H9 (cell line): ENCODE measurements around the gene WEE1. TPM values are rescaled to one million over a fixed set of nuclear protein-coding genes. Genes with fewer than 3 reads are reported as not detected.

Source experiments
- DNase-seq: peaks from one replicate; pipeline ENCODE4 v3.0.0-alpha.2; 2017
- H2AFZ ChIP-seq: one replicate; pipeline ENCODE4 v1.6.1; 2013; ENCODE audit warnings: mild to moderate bottlenecking, low read length, control low read depth, moderate library complexity
- H2AK5ac ChIP-seq: 2 replicates; pipeline ENCODE4 v1.6.1; 2013; ENCODE audit warnings: low read length, control low read depth, mixed read lengths; ENCODE audit not compliant: insufficient read length
- H2BK120ac ChIP-seq: one replicate; pipeline ENCODE4 v1.6.1; 2013; ENCODE audit warnings: low read depth, mild to moderate bottlenecking, low read length, control low read depth, inconsistent platforms; ENCODE audit not compliant: poor library complexity, severe bottlenecking
- H2BK12ac ChIP-seq: 2 replicates; pipeline ENCODE4 v1.6.1; 2013; ENCODE audit warnings: low read length, control low read depth, mixed read lengths, low read depth; ENCODE audit not compliant: insufficient read length
- H2BK15ac ChIP-seq: 2 replicates; pipeline ENCODE4 v1.6.1; 2013; ENCODE audit warnings: low read depth, low read length, control low read depth
- H2BK20ac ChIP-seq: one replicate; pipeline ENCODE4 v1.6.1; 2013; ENCODE audit warnings: low read depth, mild to moderate bottlenecking, low read length, control low read depth, inconsistent platforms; ENCODE audit not compliant: poor library complexity, severe bottlenecking
- H2BK5ac ChIP-seq: 2 replicates; pipeline ENCODE4 v1.6.1; 2013; ENCODE audit warnings: low read length, control low read depth, mixed read lengths; ENCODE audit not compliant: insufficient read length
- H3K14ac ChIP-seq: 2 replicates; pipeline ENCODE4 v1.6.1; 2013; ENCODE audit warnings: low read length, control low read depth; ENCODE audit not compliant: insufficient read depth
- H3K18ac ChIP-seq: 2 replicates; pipeline ENCODE4 v1.6.1; 2013; ENCODE audit warnings: low read depth, mild to moderate bottlenecking, mixed read lengths, low read length, control low read depth; ENCODE audit not compliant: insufficient read length
- H3K23ac ChIP-seq: 2 replicates; pipeline ENCODE4 v1.6.1; 2013; ENCODE audit warnings: low read length, control low read depth, mixed read lengths, low read depth; ENCODE audit not compliant: insufficient read length
- H3K23me2 ChIP-seq: 2 replicates; pipeline ENCODE4 v1.6.1; 2013; ENCODE audit warnings: low read depth, mild to moderate bottlenecking, mixed read lengths, low read length, control low read depth; ENCODE audit not compliant: insufficient read length, poor library complexity, severe bottlenecking
- H3K27ac ChIP-seq: 2 replicates; pipeline ENCODE4 v1.5.1; 2013; ENCODE audit warnings: low read length, control low read depth, mixed read lengths, low read depth; ENCODE audit not compliant: insufficient read length
- H3K27me3 ChIP-seq: 2 replicates; pipeline ENCODE4 v1.6.1; 2013; ENCODE audit warnings: low read length, control low read depth, inconsistent platforms; ENCODE audit not compliant: insufficient read depth
- H3K4ac ChIP-seq: 2 replicates; pipeline ENCODE4 v1.6.1; 2013; ENCODE audit warnings: low read depth, mild to moderate bottlenecking, control low read depth, inconsistent platforms, low read length, moderate library complexity
- H3K4me1 ChIP-seq: 2 replicates; pipeline ENCODE4 v1.6.1; 2013; ENCODE audit warnings: low read length, control low read depth, inconsistent platforms; ENCODE audit not compliant: insufficient read depth
- H3K4me2 ChIP-seq: 2 replicates; pipeline ENCODE4 v1.6.1; 2013; ENCODE audit warnings: low read length, control low read depth, mixed read lengths; ENCODE audit not compliant: insufficient read length, insufficient read depth
- H3K56ac ChIP-seq: 2 replicates; pipeline ENCODE4 v1.6.1; 2013; ENCODE audit warnings: low read depth, mild to moderate bottlenecking, mixed read lengths, low read length, control low read depth; ENCODE audit not compliant: insufficient read length
- H3K79me1 ChIP-seq: 2 replicates; pipeline ENCODE4 v1.6.1; 2013; ENCODE audit warnings: low read depth, mild to moderate bottlenecking, moderate library complexity, low read length, control low read depth, inconsistent platforms; ENCODE audit not compliant: insufficient read depth, poor library complexity, severe bottlenecking
- H3K79me2 ChIP-seq: 2 replicates; pipeline ENCODE4 v1.6.1; 2013; ENCODE audit warnings: low read length, control low read depth, inconsistent platforms; ENCODE audit not compliant: insufficient read depth
- H3K9ac ChIP-seq: 2 replicates; pipeline ENCODE4 v1.6.1; 2013; ENCODE audit warnings: low read length, control low read depth, mixed read lengths; ENCODE audit not compliant: insufficient read length; ENCODE audit errors: extremely low read depth
- H3K9me3 ChIP-seq: one replicate; pipeline ENCODE4 v1.6.1; 2013; ENCODE audit warnings: low read depth, low read length, inconsistent platforms; ENCODE audit not compliant: control insufficient read depth
- H3T11ph ChIP-seq: one replicate; pipeline ENCODE4 v1.6.1; 2013; ENCODE audit warnings: mild to moderate bottlenecking, low read length, control low read depth, inconsistent platforms
- H4K20me1 ChIP-seq: one replicate; pipeline ENCODE4 v1.6.1; 2013; ENCODE audit not compliant: control insufficient read depth, insufficient read length, insufficient read depth
- H4K5ac ChIP-seq: 2 replicates; pipeline ENCODE4 v1.6.1; 2013; ENCODE audit warnings: low read depth, mild to moderate bottlenecking, mixed read lengths, low read length, control low read depth; ENCODE audit not compliant: insufficient read length
- H4K8ac ChIP-seq: replicated peaks from 2 replicates; pipeline ENCODE4 v1.6.1; 2013; ENCODE audit warnings: low read length, control low read depth, mixed read lengths, low read depth; ENCODE audit not compliant: insufficient read length
- H4K91ac ChIP-seq: 2 replicates; pipeline ENCODE4 v1.6.1; 2013; ENCODE audit warnings: low read depth, mild to moderate bottlenecking, moderate library complexity, mixed read lengths, low read length, control low read depth; ENCODE audit not compliant: insufficient read length
- H3K27ac Mint-ChIP-seq, 3 experiments: 2 replicates in 2 of 3; 3 replicates in 1 of 3; pipeline ENCODE4 v1.8.0; 2020 to 2021; ENCODE audit warnings: mixed read lengths in 3 of 3, mild to moderate bottlenecking in 1 of 3, moderate library complexity in 1 of 3
- H3K27me3 Mint-ChIP-seq: 2 replicates; pipeline ENCODE4 v1.8.0; 2021; ENCODE audit warnings: low read depth, mild to moderate bottlenecking, moderate library complexity, mixed read lengths
- H3K36me3 Mint-ChIP-seq, 3 experiments: 2 replicates in 2 of 3; 3 replicates in 1 of 3; pipeline ENCODE4 v1.8.0; 2020 to 2021; ENCODE audit warnings: low read depth in 3 of 3, mixed read lengths in 3 of 3; ENCODE audit not compliant: insufficient read depth in 1 of 3
- H3K4me1 Mint-ChIP-seq, 2 experiments: 2 replicates each; pipeline ENCODE4 v1.8.0; 2020; ENCODE audit warnings: mixed read lengths in 2 of 2
- H3K4me3 Mint-ChIP-seq, 2 experiments: 2 replicates in 1 of 2; 3 replicates in 1 of 2; pipeline ENCODE4 v1.8.0; 2020 to 2021; ENCODE audit warnings: mild to moderate bottlenecking in 2 of 2, mixed read lengths in 2 of 2, moderate library complexity in 1 of 2
- H3K9me3 Mint-ChIP-seq, 2 experiments: 2 replicates in 1 of 2; 3 replicates in 1 of 2; pipeline ENCODE4 v1.8.0; 2020; ENCODE audit warnings: mild to moderate bottlenecking in 2 of 2, mixed read lengths in 2 of 2, moderate library complexity in 1 of 2
- total RNA-seq: library from RNA; stranded (reverse); gene quantifications from 2 replicates; pipeline ENCODE4 v1.2.1, GENCODE V29; 2021
- TF ChIP-seq, protein P1 (sequence below): fragments of 200-600 bp; sonication (generic); conservative IDR thresholded peaks from 3 replicates; pipeline ENCODE4 v1.8.0; 2021; ENCODE audit warnings: antibody characterized with exemption, mild to moderate bottlenecking

WEE1 gene
- total RNA-seq, 1 experiment from 2014 or later: 142 TPM

GRCh38 chr11:9562716-9563115 lies 10.8 kb upstream of the WEE1 start:
- H3K36me3 Mint-ChIP-seq: peaks cover 7 to 20% (median 12%) of the 10 kb centered on the region in 3 experiments; a peak in 6 of 7 replicates
- no peak for DNase-seq
- Histone ChIP-seq H3K56ac (no peak overlapping the region), H2BK15ac (no peak overlapping the region), H2BK120ac (no peak overlapping the region), H4K5ac (no peak overlapping the region), H3K79me2 (no peaks in the 10 kb centered on the region), H3K4me1 (0 out of 2 replicates have a peak, but pooled peaks cover 2% of the 10 kb centered on the region), H3K27ac (no peak overlapping the region), H2BK5ac (no peak overlapping the region), H2AFZ (no peak overlapping the region), H3K9ac (no peak overlapping the region), H3K23me2 (no peaks in the 10 kb centered on the region), H4K8ac (no peak overlapping the region), H3K27me3 (no peaks in the 10 kb centered on the region), H2BK12ac (no peak overlapping the region), H3K14ac (no peak overlapping the region), H3K18ac (no peak overlapping the region), H3K79me1 (no peaks in the 10 kb centered on the region), H3T11ph (no peak overlapping the region), H3K4me2 (no peak overlapping the region), H3K4ac (no peak overlapping the region), H4K91ac (no peak overlapping the region), H4K20me1 (no peaks in the 10 kb centered on the region), H2AK5ac (no peak overlapping the region), H3K23ac (no peak overlapping the region), H2BK20ac (no peak overlapping the region), H3K9me3 (no peaks in the 10 kb centered on the region)
- H3K4me1 Mint-ChIP-seq: peaks cover 15 to 25% of the 10 kb centered on the region in 2 experiments
- 0 out of 7 replicates have a peak overlapping the region, but pooled peaks of 1 of the 3 experiments have one; percentile 63 for H3K27ac Mint-ChIP-seq
- H3K27me3 Mint-ChIP-seq: no peaks in the 10 kb centered on the region
- TF ChIP-seq, protein P1, sequence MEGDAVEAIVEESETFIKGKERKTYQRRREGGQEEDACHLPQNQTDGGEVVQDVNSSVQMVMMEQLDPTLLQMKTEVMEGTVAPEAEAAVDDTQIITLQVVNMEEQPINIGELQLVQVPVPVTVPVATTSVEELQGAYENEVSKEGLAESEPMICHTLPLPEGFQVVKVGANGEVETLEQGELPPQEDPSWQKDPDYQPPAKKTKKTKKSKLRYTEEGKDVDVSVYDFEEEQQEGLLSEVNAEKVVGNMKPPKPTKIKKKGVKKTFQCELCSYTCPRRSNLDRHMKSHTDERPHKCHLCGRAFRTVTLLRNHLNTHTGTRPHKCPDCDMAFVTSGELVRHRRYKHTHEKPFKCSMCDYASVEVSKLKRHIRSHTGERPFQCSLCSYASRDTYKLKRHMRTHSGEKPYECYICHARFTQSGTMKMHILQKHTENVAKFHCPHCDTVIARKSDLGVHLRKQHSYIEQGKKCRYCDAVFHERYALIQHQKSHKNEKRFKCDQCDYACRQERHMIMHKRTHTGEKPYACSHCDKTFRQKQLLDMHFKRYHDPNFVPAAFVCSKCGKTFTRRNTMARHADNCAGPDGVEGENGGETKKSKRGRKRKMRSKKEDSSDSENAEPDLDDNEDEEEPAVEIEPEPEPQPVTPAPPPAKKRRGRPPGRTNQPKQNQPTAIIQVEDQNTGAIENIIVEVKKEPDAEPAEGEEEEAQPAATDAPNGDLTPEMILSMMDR: no peak
- H3K9me3 Mint-ChIP-seq: peaks cover 16 to 21% of the 10 kb centered on the region in 2 experiments
- H3K4me3 Mint-ChIP-seq: no peak overlapping the region
